IMR-90 (cell line): ENCODE data around the gene ADRA2A. TPM values are rescaled to one million over a fixed set of nuclear protein-coding genes. Genes with fewer than 3 reads are reported as not detected.

Source experiments
- ATAC-seq: fragments of 200-7000 bp; cut with Tn5 transposase; 2 replicates; pipeline ENCODE4 v1.9.1; 2020; ENCODE audit warnings: low read depth, mild to moderate bottlenecking, moderate library complexity
- BruUV-seq: library from RNA; stranded (reverse); fragments of 400-500 nt; replicated peaks from 2 replicates; lab custom pipeline; 2021; lab: Mats Ljungman, UMichigan
- CTCF ChIA-PET: fragments of 300-600 bp; formaldehyde crosslinking; extraction: SDS; loops from one replicate; lab custom pipeline; 2021; ENCODE audit warnings: antibody characterized with exemption; lab: Yijun Ruan, JAX
- POLR2A ChIA-PET: fragments of 300-600 bp; sonication (Branson Sonifier 250); formaldehyde crosslinking; loops from one replicate; lab custom pipeline; 2022; ENCODE audit warnings: antibody characterized with exemption; ENCODE audit not compliant: unreplicated experiment; lab: Charles Lee
- DNase-seq: peaks from one replicate; pipeline ENCODE4 v3.0.0; 2013
- H2AFZ ChIP-seq: replicated peaks from 2 replicates; pipeline ENCODE3; 2013; ENCODE audit warnings: low read length, mild to moderate bottlenecking; ENCODE audit not compliant: poor library complexity
- H2AK5ac ChIP-seq: 2 replicates; pipeline ENCODE4 v1.6.1; 2013; ENCODE audit warnings: low read depth, low read length, inconsistent platforms
- H2AK9ac ChIP-seq: replicated peaks from 2 replicates; pipeline ENCODE3; 2013; ENCODE audit warnings: mild to moderate bottlenecking, low read depth, low read length, moderate library complexity; ENCODE audit not compliant: poor library complexity
- H2BK120ac ChIP-seq: 2 replicates; pipeline ENCODE4 v1.6.1; 2013; ENCODE audit warnings: low read depth, low read length, inconsistent platforms
- H2BK15ac ChIP-seq: 3 replicates; pipeline ENCODE4 v1.6.1; 2013; ENCODE audit warnings: low read depth, low read length, inconsistent platforms
- H2BK20ac ChIP-seq: 2 replicates; pipeline ENCODE4 v1.6.1; 2013; ENCODE audit warnings: low read depth, mild to moderate bottlenecking, inconsistent platforms, low read length, moderate library complexity
- H2BK5ac ChIP-seq: 2 replicates; pipeline ENCODE4 v1.6.1; 2013; ENCODE audit warnings: mild to moderate bottlenecking, low read depth, low read length, inconsistent platforms; ENCODE audit not compliant: poor library complexity, severe bottlenecking
- H3K14ac ChIP-seq: replicated peaks from 2 replicates; pipeline ENCODE4 v1.6.1; 2013; ENCODE audit warnings: low read depth, low read length, inconsistent platforms
- H3K18ac ChIP-seq: 2 replicates; pipeline ENCODE4 v1.6.1; 2013; ENCODE audit warnings: low read depth, low read length, control low read depth
- H3K23ac ChIP-seq: 2 replicates; pipeline ENCODE4 v1.6.1; 2013; ENCODE audit warnings: low read depth, low read length, inconsistent platforms
- H3K27ac ChIP-seq: 2 replicates; pipeline ENCODE4 v1.5.1; 2013; ENCODE audit warnings: mild to moderate bottlenecking, control low read depth, low read length; ENCODE audit not compliant: insufficient read depth
- H3K27me3 ChIP-seq: 2 replicates; pipeline ENCODE4 v1.6.1; 2013; ENCODE audit warnings: low read length; ENCODE audit not compliant: control insufficient read depth, insufficient read depth
- H3K36me3 ChIP-seq: 2 replicates; pipeline ENCODE4 v1.6.1; 2013; ENCODE audit warnings: low read length, mixed read lengths; ENCODE audit not compliant: control insufficient read depth, insufficient read depth
- H3K4ac ChIP-seq: 2 replicates; pipeline ENCODE4 v1.6.1; 2013; ENCODE audit warnings: low read depth, low read length, inconsistent platforms
- H3K4me1 ChIP-seq: 2 replicates; pipeline ENCODE4 v1.6.1; 2013; ENCODE audit warnings: low read length, mixed read lengths; ENCODE audit not compliant: control insufficient read depth, insufficient read depth
- H3K4me2 ChIP-seq: 2 replicates; pipeline ENCODE4 v1.6.1; 2013; ENCODE audit warnings: low read depth, mild to moderate bottlenecking, control low read depth, low read length, moderate library complexity
- H3K4me3 ChIP-seq: 2 replicates; pipeline ENCODE4 v1.5.1; 2013; ENCODE audit warnings: low read depth, mild to moderate bottlenecking, control low read depth, low read length, moderate library complexity; ENCODE audit not compliant: insufficient read depth
- H3K56ac ChIP-seq: 2 replicates; pipeline ENCODE4 v1.6.1; 2013; ENCODE audit warnings: low read length, inconsistent platforms; ENCODE audit not compliant: insufficient read depth; ENCODE audit errors: extremely low read depth
- H3K79me1 ChIP-seq, 2 experiments: 2 replicates each; pipeline ENCODE4 v1.6.1; 2013; ENCODE audit warnings: low read length in 2 of 2, inconsistent platforms in 1 of 2, low read depth in 1 of 2
- H3K9ac ChIP-seq: 2 replicates; pipeline ENCODE4 v1.6.1; 2013; ENCODE audit warnings: low read depth, low read length, control low read depth
- H3K9me1 ChIP-seq: 2 replicates; pipeline ENCODE4 v1.6.1; 2013; ENCODE audit warnings: low read length, inconsistent platforms; ENCODE audit not compliant: insufficient read depth
- H3K9me3 ChIP-seq: 2 replicates; pipeline ENCODE4 v1.6.1; 2013; ENCODE audit warnings: low read length; ENCODE audit not compliant: control insufficient read depth, insufficient read depth
- H4K20me1 ChIP-seq: 2 replicates; pipeline ENCODE4 v1.6.1; 2013; ENCODE audit warnings: low read length, inconsistent platforms; ENCODE audit not compliant: insufficient read depth
- H4K5ac ChIP-seq: 2 replicates; pipeline ENCODE4 v1.6.1; 2013; ENCODE audit warnings: mild to moderate bottlenecking, low read depth, low read length, control low read depth
- H4K8ac ChIP-seq, 2 experiments: 2 replicates each; pipeline ENCODE4 v1.6.1; 2013; ENCODE audit warnings: low read depth in 2 of 2, low read length in 2 of 2, control low read depth in 1 of 2, inconsistent platforms in 1 of 2
- H4K91ac ChIP-seq: 2 replicates; pipeline ENCODE4 v1.6.1; 2013; ENCODE audit warnings: low read depth, low read length, inconsistent platforms; ENCODE audit not compliant: insufficient read depth
- BHLHE40 ChIP-seq: fragments of 150-350 bp; IDR thresholded peaks from 2 replicates; pipeline ENCODE4 v1.6.1; 2016; ENCODE audit warnings: mild to moderate bottlenecking, low read depth, low read length
- CEBPB ChIP-seq: IDR thresholded peaks from 2 replicates; pipeline ENCODE4 v1.6.1; 2012; ENCODE audit warnings: low read depth, low read length, improper control_type of control experiment
- CHD1 ChIP-seq: IDR thresholded peaks from 2 replicates; pipeline ENCODE4 v1.6.1; 2012; ENCODE audit warnings: low read depth, low read length, improper control_type of control experiment
- FOS ChIP-seq: fragments of 150-350 bp; IDR thresholded peaks from 2 replicates; pipeline ENCODE4 v1.6.1; 2016; ENCODE audit warnings: low read depth, low read length
- MAFK ChIP-seq: IDR thresholded peaks from 2 replicates; pipeline ENCODE4 v1.6.1; 2012; ENCODE audit warnings: low read depth, low read length, improper control_type of control experiment
- MAZ ChIP-seq: IDR thresholded peaks from 2 replicates; pipeline ENCODE4 v1.6.1; 2012; ENCODE audit warnings: low read depth, mild to moderate bottlenecking, low read length, improper control_type of control experiment, moderate library complexity, borderline replicate concordance
- MXI1 ChIP-seq: IDR thresholded peaks from 2 replicates; pipeline ENCODE4 v1.6.1; 2012; ENCODE audit warnings: low read depth, mild to moderate bottlenecking, low read length, moderate library complexity, borderline replicate concordance
- POLR2A ChIP-seq: IDR thresholded peaks from 2 replicates; pipeline ENCODE4 v1.6.1; 2012; ENCODE audit warnings: mild to moderate bottlenecking, low read depth, low read length
- RAD21 ChIP-seq: IDR thresholded peaks from 2 replicates; pipeline ENCODE4 v1.6.1; 2012; ENCODE audit warnings: low read length, improper control_type of control experiment
- RCOR1 ChIP-seq: IDR thresholded peaks from 2 replicates; pipeline ENCODE4 v1.6.1; 2012; ENCODE audit warnings: mild to moderate bottlenecking, low read length, improper control_type of control experiment; ENCODE audit not compliant: insufficient replicate concordance
- RFX5 ChIP-seq: IDR thresholded peaks from 2 replicates; pipeline ENCODE4 v1.8.0; 2012; ENCODE audit warnings: low read depth, mild to moderate bottlenecking, low read length, moderate library complexity
- SMC3 ChIP-seq: fragments of 150-350 bp; IDR thresholded peaks from 2 replicates; pipeline ENCODE4 v1.6.1; 2016; ENCODE audit warnings: low read depth, mild to moderate bottlenecking, antibody characterized with exemption, low read length, moderate library complexity
- WGBS, 2 experiments: methylation state at CpG; one replicate each; pipeline versions ENCODE4 v1.1.5 to v1.1.7; 2013; ENCODE audit warnings: missing lambda C conversion rate in 2 of 2; ENCODE audit not compliant: insufficient read length in 1 of 2; ENCODE audit errors: extremely low coverage in 2 of 2; 5-methylcytosine and 5-hydroxymethylcytosine counted together
- dilution Hi-C: fragments of 300-500 bp; cut with HindIII; formaldehyde crosslinking; loops from one replicate; pipeline ENCODE4 v1.14.3; 2018; ENCODE audit warnings: low sequenced_read_pairs; ENCODE audit not compliant: unreplicated experiment
- in situ Hi-C: fragments of 300-500 bp; cut with MboI; formaldehyde crosslinking; loops from 3 replicates; pipeline ENCODE4 v1.14.3; 2019; ENCODE audit warnings: low sequenced_read_pairs, inconsistent platforms, mixed read lengths
- intact Hi-C: fragments of 100-400 bp; cut with micrococcal nuclease; formaldehyde crosslinking; loops from 2 replicates; pipeline ENCODE4 v1.10.0; 2022
- polyA plus RNA-seq, 3 experiments: library from polyadenylated mRNA; depleted of rRNA; stranded (reverse); fragments of >200 nt; gene quantifications; 2 replicates each; pipeline ENCODE4 v1.2.3, GENCODE V29; 2012; ENCODE audit warnings: low replicate concordance in 1 of 3
- total RNA-seq: library from RNA; depleted of rRNA; stranded (reverse); fragments of >200 nt; gene quantifications from 2 replicates; pipeline ENCODE4 v1.2.3, GENCODE V29; 2012
- TF ChIP-seq, protein P1 (sequence below): fragments of 150-350 bp; IDR thresholded peaks from 2 replicates; pipeline ENCODE4 v1.6.1; 2017; ENCODE audit warnings: mild to moderate bottlenecking, antibody characterized with exemption, low read length, low read depth
- TF ChIP-seq, protein P2 (sequence below): conservative IDR thresholded peaks from 2 replicates; pipeline ENCODE4 v1.5.1; 2012; ENCODE audit warnings: mild to moderate bottlenecking, low read depth, low read length, improper control_type of control experiment

ADRA2A gene
- total and polyA plus RNA-seq, 2 of the 4 experiments (the other 2 are of a cell fraction), result not detected

DNA sequence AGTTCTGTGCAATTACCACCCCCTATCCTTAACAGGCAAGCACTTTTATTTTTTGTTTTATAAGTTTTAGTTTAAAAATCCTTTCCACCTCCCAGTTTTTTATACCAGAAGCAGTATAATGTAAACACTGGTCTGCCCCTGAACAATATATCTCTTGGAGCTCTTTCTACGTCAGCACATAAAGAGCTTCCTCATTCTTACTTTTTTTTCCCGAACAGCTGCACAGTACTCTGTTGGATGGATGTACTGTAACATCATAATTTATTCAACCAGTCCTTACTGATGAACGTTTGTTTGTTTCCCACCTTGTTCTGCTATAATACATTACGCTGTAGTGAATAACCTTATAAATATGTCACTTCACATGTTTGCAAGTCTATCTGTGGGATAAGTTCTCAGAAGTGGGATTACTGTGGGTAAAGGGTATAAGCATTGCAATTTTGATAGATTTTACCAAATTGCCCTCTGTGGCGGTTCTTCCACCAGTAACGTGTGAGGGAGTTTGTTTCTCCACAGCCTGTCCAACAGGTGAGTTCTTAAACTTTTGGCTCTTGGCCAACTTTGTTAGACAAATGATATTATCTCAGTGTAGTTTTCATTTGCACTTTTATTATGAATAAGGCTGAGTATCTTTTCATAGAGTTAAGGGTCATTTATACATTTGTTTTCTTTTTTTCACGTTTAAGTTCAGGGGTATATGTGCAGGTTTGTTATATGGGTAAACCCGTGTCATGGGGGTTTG lies 32.8 kb downstream of the ADRA2A start:
- Histone ChIP-seq H3K56ac (no peak overlapping the region), H3K4me2 (no peak overlapping the region), H3K36me3 (no peaks in the 10 kb centered on the region), H2BK20ac (no peak overlapping the region), H2AFZ (no peak overlapping the region), H4K91ac (no peak overlapping the region), H3K4me1 (no peaks in the 10 kb centered on the region), H3K23ac (no peak overlapping the region), H4K8ac (no peak overlapping the region), H3K4me3 (no peak overlapping the region), H2AK9ac (no peak overlapping the region), H3K9me1 (no peaks in the 10 kb centered on the region), H2AK5ac (no peak overlapping the region), H3K79me1 (no peaks in the 10 kb centered on the region), H3K18ac (no peak overlapping the region), H2BK15ac (no peak overlapping the region), H3K4ac (no peak overlapping the region), H2BK120ac (no peak overlapping the region), H4K5ac (no peak overlapping the region), H3K14ac (no peak overlapping the region), H3K27me3 (no peaks in the 10 kb centered on the region), H2BK5ac (no peak overlapping the region), H3K9ac (no peak overlapping the region), H3K27ac (no peak overlapping the region), H4K20me1 (no peaks in the 10 kb centered on the region), H3K9me3 (no peaks in the 10 kb centered on the region)
- in situ Hi-C loops, result no loop called here
- POLR2A ChIA-PET, result no interaction called here
- intact Hi-C loops, result no loop called here
- no TSS peak for BruUV-seq
- CTCF ChIA-PET, result no interaction called here
- dilution Hi-C loops, result no loop called here
- ATAC-seq (no peak), DNase-seq (no peak)
- WGBS, 2 experiments, result no CpG with 5 or more reads among the region's 8 CpGs
- TF ChIP-seq MAFK (no peak), FOS (no peak), RFX5 (no peak), MXI1 (no peak), CHD1 (no peak), BHLHE40 (no peak), RCOR1 (no peak), POLR2A (no peak), RAD21 (no peak), MAZ (no peak), CEBPB (no peak), SMC3 (no peak)
- TF ChIP-seq, protein P1, sequence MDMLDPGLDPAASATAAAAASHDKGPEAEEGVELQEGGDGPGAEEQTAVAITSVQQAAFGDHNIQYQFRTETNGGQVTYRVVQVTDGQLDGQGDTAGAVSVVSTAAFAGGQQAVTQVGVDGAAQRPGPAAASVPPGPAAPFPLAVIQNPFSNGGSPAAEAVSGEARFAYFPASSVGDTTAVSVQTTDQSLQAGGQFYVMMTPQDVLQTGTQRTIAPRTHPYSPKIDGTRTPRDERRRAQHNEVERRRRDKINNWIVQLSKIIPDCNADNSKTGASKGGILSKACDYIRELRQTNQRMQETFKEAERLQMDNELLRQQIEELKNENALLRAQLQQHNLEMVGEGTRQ, result no peak
- TF ChIP-seq, protein P2, sequence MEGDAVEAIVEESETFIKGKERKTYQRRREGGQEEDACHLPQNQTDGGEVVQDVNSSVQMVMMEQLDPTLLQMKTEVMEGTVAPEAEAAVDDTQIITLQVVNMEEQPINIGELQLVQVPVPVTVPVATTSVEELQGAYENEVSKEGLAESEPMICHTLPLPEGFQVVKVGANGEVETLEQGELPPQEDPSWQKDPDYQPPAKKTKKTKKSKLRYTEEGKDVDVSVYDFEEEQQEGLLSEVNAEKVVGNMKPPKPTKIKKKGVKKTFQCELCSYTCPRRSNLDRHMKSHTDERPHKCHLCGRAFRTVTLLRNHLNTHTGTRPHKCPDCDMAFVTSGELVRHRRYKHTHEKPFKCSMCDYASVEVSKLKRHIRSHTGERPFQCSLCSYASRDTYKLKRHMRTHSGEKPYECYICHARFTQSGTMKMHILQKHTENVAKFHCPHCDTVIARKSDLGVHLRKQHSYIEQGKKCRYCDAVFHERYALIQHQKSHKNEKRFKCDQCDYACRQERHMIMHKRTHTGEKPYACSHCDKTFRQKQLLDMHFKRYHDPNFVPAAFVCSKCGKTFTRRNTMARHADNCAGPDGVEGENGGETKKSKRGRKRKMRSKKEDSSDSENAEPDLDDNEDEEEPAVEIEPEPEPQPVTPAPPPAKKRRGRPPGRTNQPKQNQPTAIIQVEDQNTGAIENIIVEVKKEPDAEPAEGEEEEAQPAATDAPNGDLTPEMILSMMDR, result no peak
